T-helper 22 cell (primary cell): Measurements from ENCODE around the gene MOB3B.

Experiments used
- DNase-seq: peaks from one replicate; pipeline ENCODE4 v3.0.0-alpha.2; 2020; ENCODE audit warnings: low read depth

MOB3B gene

GRCh38 chr9:27336126-27336525, 193.5 kb downstream of the MOB3B start:
- DNase-seq = no peak

- DNase-seq = no peak
Observed at GRCh38 chr9:27335075-27335474, 194.5 kb downstream of the MOB3B start.

- no peak for DNase-seq
Observed at GRCh38 chr9:27333241-27334052, 196.2 kb downstream of the MOB3B start.

GRCh38 chr9:27331393-27331792, 198.2 kb downstream of the MOB3B start:
- no peak for DNase-seq

- DNase-seq = no peak
Observed at GRCh38 chr9:27329291-27329690, 200.3 kb downstream of the MOB3B start.

GRCh38 chr9:27328483-27328882, 201.1 kb downstream of the MOB3B start:
- DNase-seq = no peak

- no peak for DNase-seq
Observed at GRCh38 chr9:27311184-27311583, 218.4 kb downstream of the MOB3B start.

- no peak for DNase-seq
Observed at GRCh38 chr9:27310582-27310981, 219.0 kb downstream of the MOB3B start.

GRCh38 chr9:27308691-27309390, 220.8 kb downstream of the MOB3B start:
- no peak for DNase-seq

GRCh38 chr9:27304521-27304920, 225.1 kb downstream of the MOB3B start:
- no peak for DNase-seq

- no peak for DNase-seq
Observed at GRCh38 chr9:27303219-27303618, 226.4 kb downstream of the MOB3B start.

- DNase-seq = no peak
Observed at GRCh38 chr9:27297050-27297449, 232.6 kb downstream of the MOB3B start, which contains the start of gene EQTN. EQTN (minus strand) TSS chr9:27297150; CDS start chr9:27297055, 95 bp downstream.

- DNase-seq = no peak
Observed at GRCh38 chr9:27293996-27294395, 235.6 kb downstream of the MOB3B start.

GRCh38 chr9:27292659-27293405, 236.8 kb downstream of the MOB3B start:
- no peak for DNase-seq

- no peak for DNase-seq
Observed at GRCh38 chr9:27291292-27291691, 238.3 kb downstream of the MOB3B start.

GRCh38 chr9:27282269-27282668, 247.3 kb downstream of the MOB3B start:
- DNase-seq = no peak

- no peak for DNase-seq
Observed at GRCh38 chr9:27280860-27281259, 248.8 kb downstream of the MOB3B start.

- no peak for DNase-seq
Observed at GRCh38 chr9:27280249-27280648, 249.4 kb downstream of the MOB3B start.

- no peak for DNase-seq
Observed at GRCh38 chr9:27279611-27280010, 250.0 kb downstream of the MOB3B start.

GRCh38 chr9:27278374-27278773, 251.2 kb downstream of the MOB3B start:
- DNase-seq = no peak

GRCh38 chr9:27276193-27277030, 253.2 kb downstream of the MOB3B start:
- DNase-seq = no peak
